Central memory CD4-positive, alpha-beta T cell (primary cell): Measurements from ENCODE around the gene KCNIP3.

Experiments used
- DNase-seq: peaks from one replicate; pipeline ENCODE4 v3.0.0; 2022

Gene KCNIP3

GRCh38 chr2:95297639-95298395 lies 670 bp downstream of the KCNIP3 start:
- no peak for DNase-seq

- no peak for DNase-seq
Measured at GRCh38 chr2:95298486-95299111, 1.5 kb downstream of the KCNIP3 start.

GRCh38 chr2:95299961-95300360 lies 2.8 kb downstream of the KCNIP3 start:
- no peak for DNase-seq

GRCh38 chr2:95300450-95300849 lies 3.3 kb downstream of the KCNIP3 start:
- DNase-seq, result no peak

- no peak for DNase-seq
Measured at GRCh38 chr2:95301186-95301585, 4.0 kb downstream of the KCNIP3 start.

GRCh38 chr2:95301876-95302641 lies 4.9 kb downstream of the KCNIP3 start:
- no peak for DNase-seq

GRCh38 chr2:95303191-95303919 lies 6.2 kb downstream of the KCNIP3 start:
- DNase-seq, result no peak

- no peak for DNase-seq
Measured at GRCh38 chr2:95305380-95306061, 8.4 kb downstream of the KCNIP3 start.

GRCh38 chr2:95306336-95306895 lies 9.3 kb downstream of the KCNIP3 start:
- DNase-seq, result no peak

GRCh38 chr2:95307036-95307435 lies 9.9 kb downstream of the KCNIP3 start:
- DNase-seq, result no peak

- DNase-seq, result no peak
Measured at GRCh38 chr2:95307878-95308277, 10.7 kb downstream of the KCNIP3 start.

GRCh38 chr2:95308426-95308990 lies 11.4 kb downstream of the KCNIP3 start:
- DNase-seq, result no peak

GRCh38 chr2:95309599-95309998 lies 12.5 kb downstream of the KCNIP3 start:
- DNase-seq, result no peak

GRCh38 chr2:95310216-95310615 lies 13.1 kb downstream of the KCNIP3 start:
- no peak for DNase-seq

- DNase-seq, result no peak
Measured at GRCh38 chr2:95310651-95311050, 13.5 kb downstream of the KCNIP3 start.

- no peak for DNase-seq
Measured at GRCh38 chr2:95311815-95312542, 14.8 kb downstream of the KCNIP3 start.

GRCh38 chr2:95312543-95313201 lies 15.5 kb downstream of the KCNIP3 start:
- DNase-seq, result no peak

GRCh38 chr2:95313296-95314131 lies 16.4 kb downstream of the KCNIP3 start:
- no peak for DNase-seq

GRCh38 chr2:95314598-95314963 lies 17.4 kb downstream of the KCNIP3 start:
- no peak for DNase-seq
